ENCODE data around the gene GADD45B.

The GADD45B gene

DNA sequence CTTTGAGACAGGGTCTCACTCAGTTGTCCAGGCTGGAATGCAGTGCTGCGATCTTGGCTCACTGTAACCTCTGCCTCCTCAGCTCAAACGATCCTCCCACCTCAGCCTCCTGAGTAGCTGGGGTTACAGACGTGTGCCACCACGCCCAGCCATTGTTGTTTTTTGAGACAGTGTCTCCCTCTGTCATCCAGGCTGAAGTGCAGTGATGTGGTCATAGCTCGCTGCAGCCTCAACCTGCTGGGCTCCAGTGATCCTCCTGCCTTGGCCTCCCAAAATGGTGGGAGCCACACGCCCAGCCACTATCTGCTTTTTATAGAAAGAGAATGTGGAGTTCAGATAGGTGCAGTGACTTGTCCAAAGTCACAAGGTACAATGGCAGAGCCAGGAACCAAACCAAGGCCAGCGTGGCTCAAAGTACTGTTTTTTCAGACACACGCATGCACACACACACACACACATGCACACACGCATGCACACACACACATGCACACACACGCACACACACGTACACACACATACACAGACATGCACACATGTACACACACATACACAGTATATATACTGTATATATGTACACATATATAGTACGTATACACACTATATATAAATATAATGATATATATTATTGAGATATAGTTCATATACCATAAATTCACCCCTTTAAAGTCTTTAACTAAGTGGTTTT, 6.6 kb downstream of the GADD45B start:
- Histone ChIP-seq H3K9ac (ENCODE audit: low read length) (no peak overlapping the region), H3K9me3 (ENCODE audit: insufficient read depth, low read length) (peaks cover 19% of the 10 kb centered on the region; the same call in 1 of the 2 replicates), H3K4me2 (ENCODE audit: low read depth, low read length, poor library complexity, severe bottlenecking) (no peak overlapping the region), H3K27ac (ENCODE audit: low read depth, low read length) (no peak overlapping the region), H3K9me2 (replicated peaks; ENCODE audit: insufficient read depth, low read length) (no peaks in the 10 kb centered on the region), H3K79me2 (ENCODE audit: insufficient read depth, low read length) (peaks cover 4% of the 10 kb centered on the region; the same call in 1 of the 2 replicates), H3K27me3 (ENCODE audit: low read length) (no peaks in the 10 kb centered on the region), H4K20me1 (ENCODE audit: low read depth, low read length) (no peaks in the 10 kb centered on the region), H3K36me3 (ENCODE audit: low read length) (no peaks in the 10 kb centered on the region), H3K4me3 (ENCODE audit: insufficient read depth, low read length, poor library complexity, severe bottlenecking) (no peak overlapping the region), H3F3A (ENCODE audit: insufficient read depth) (peaks cover 5% of the 10 kb centered on the region; the same call in 1 of the 2 replicates), H2AFZ (ENCODE audit: low read depth, low read length, severe bottlenecking) (no peak overlapping the region)
- TF ChIP-seq, protein P1, sequence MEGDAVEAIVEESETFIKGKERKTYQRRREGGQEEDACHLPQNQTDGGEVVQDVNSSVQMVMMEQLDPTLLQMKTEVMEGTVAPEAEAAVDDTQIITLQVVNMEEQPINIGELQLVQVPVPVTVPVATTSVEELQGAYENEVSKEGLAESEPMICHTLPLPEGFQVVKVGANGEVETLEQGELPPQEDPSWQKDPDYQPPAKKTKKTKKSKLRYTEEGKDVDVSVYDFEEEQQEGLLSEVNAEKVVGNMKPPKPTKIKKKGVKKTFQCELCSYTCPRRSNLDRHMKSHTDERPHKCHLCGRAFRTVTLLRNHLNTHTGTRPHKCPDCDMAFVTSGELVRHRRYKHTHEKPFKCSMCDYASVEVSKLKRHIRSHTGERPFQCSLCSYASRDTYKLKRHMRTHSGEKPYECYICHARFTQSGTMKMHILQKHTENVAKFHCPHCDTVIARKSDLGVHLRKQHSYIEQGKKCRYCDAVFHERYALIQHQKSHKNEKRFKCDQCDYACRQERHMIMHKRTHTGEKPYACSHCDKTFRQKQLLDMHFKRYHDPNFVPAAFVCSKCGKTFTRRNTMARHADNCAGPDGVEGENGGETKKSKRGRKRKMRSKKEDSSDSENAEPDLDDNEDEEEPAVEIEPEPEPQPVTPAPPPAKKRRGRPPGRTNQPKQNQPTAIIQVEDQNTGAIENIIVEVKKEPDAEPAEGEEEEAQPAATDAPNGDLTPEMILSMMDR (IDR thresholded peaks at IDR 0.05; ENCODE audit: insufficient read depth, low read length, poor library complexity, severe bottlenecking), result no peak
- no peak for TF ChIP-seq EZH2phosphoT487 (conservative IDR thresholded peaks at IDR 0.05; ENCODE audit: low read length)

DNA sequence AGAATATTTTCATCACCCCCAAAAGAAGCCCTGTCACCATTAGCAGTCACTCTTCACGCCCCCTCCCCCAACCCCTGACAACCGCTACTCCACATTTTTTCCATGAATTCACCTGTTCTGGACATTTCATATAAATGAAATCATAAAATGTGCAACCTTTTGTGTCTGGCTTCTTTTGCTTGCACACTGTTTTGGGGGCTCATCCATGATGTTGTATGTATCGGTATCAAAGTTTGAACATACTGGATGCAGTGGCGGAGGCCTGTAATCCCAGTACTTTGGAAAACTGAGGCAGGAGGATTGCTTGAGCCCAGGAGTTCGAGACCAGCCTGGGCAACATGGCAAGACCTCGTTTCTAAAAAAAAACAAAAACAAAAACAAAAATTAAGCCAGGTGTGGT, 7.2 kb downstream of the GADD45B start:
- no peak overlapping the region for H3K4me2 ChIP-seq (ENCODE audit: low read depth, low read length, poor library complexity, severe bottlenecking)
- H3K79me2 ChIP-seq (ENCODE audit: insufficient read depth, low read length), result no peaks in the 10 kb centered on the region
- no peaks in the 10 kb centered on the region for H4K20me1 ChIP-seq (ENCODE audit: low read depth, low read length)
- no peaks in the 10 kb centered on the region for H3K9me2 ChIP-seq (replicated peaks; ENCODE audit: insufficient read depth, low read length)
- H3K36me3 ChIP-seq (ENCODE audit: low read length), result no peaks in the 10 kb centered on the region
- H3K9me3 ChIP-seq (ENCODE audit: insufficient read depth, low read length), result peaks cover 19% of the 10 kb centered on the region; the same call in 1 of the 2 replicates
- H3K9ac ChIP-seq (ENCODE audit: low read length), result no peak overlapping the region
- no peak overlapping the region for H3K4me3 ChIP-seq (ENCODE audit: insufficient read depth, low read length, poor library complexity, severe bottlenecking)
- no peak overlapping the region for H3K27ac ChIP-seq (ENCODE audit: low read depth, low read length)
- H3F3A ChIP-seq (ENCODE audit: insufficient read depth), result peaks cover 1% of the 10 kb centered on the region; the same call in 1 of the 2 replicates
- H2AFZ ChIP-seq (ENCODE audit: low read depth, low read length, severe bottlenecking), result no peak overlapping the region
- no peak for TF ChIP-seq EZH2phosphoT487 (conservative IDR thresholded peaks at IDR 0.05; ENCODE audit: low read length)
- TF ChIP-seq, protein P1 (IDR thresholded peaks at IDR 0.05; ENCODE audit: insufficient read depth, low read length, poor library complexity, severe bottlenecking), result no peak
- H3K27me3 ChIP-seq (ENCODE audit: low read length), result no peaks in the 10 kb centered on the region

DNA sequence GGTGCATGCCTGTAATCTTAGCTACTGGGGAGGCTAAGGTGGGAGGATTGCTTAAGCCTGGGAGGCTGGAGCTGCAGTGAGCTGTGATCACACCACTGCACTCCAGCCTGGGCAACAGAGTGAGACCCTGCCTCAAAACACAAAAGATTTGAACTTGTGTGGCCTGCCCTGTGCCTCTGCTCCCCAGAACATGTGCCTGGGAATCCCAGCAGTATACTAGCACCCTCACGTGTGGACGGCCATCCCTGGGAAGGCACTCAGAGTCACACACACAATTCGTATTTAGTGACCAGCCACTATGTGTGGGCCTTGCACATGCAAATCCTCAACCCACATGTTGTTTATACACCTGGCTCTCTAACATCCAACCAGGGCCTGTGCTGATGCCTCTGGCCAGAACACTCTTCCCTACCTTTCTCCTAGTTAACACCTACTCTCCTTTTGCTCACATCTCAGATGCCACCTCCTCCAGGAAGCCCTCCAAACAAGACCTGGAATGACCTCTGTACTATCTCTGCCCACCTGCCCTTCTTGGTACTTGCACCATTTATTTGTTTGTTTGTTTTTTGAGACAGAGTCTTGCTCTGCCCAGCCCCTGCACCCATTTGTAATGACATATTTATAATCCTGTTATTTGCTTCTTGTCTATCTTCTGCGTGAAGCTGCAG, 7.7 kb downstream of the GADD45B start:
- no peaks in the 10 kb centered on the region for H3K79me2 ChIP-seq (ENCODE audit: insufficient read depth, low read length)
- H3K4me3 ChIP-seq (ENCODE audit: insufficient read depth, low read length, poor library complexity, severe bottlenecking), result no peak overlapping the region
- H3K27ac ChIP-seq (ENCODE audit: low read depth, low read length), result no peak overlapping the region
- H3K9ac ChIP-seq (ENCODE audit: low read length), result no peak overlapping the region
- H3K36me3 ChIP-seq (ENCODE audit: low read length), result no peaks in the 10 kb centered on the region
- no peak overlapping the region for H3K4me2 ChIP-seq (ENCODE audit: low read depth, low read length, poor library complexity, severe bottlenecking)
- no peaks in the 10 kb centered on the region for H4K20me1 ChIP-seq (ENCODE audit: low read depth, low read length)
- peaks cover 19% of the 10 kb centered on the region; the same call in 1 of the 2 replicates for H3K9me3 ChIP-seq (ENCODE audit: insufficient read depth, low read length)
- TF ChIP-seq EZH2phosphoT487 (conservative IDR thresholded peaks at IDR 0.05; ENCODE audit: low read length), result no peak
- TF ChIP-seq, protein P1 (IDR thresholded peaks at IDR 0.05; ENCODE audit: insufficient read depth, low read length, poor library complexity, severe bottlenecking), result no peak
- no peak overlapping the region for H2AFZ ChIP-seq (ENCODE audit: low read depth, low read length, severe bottlenecking)
- no peaks in the 10 kb centered on the region for H3K9me2 ChIP-seq (replicated peaks; ENCODE audit: insufficient read depth, low read length)
- H3K27me3 ChIP-seq (ENCODE audit: low read length), result no peaks in the 10 kb centered on the region
- H3F3A ChIP-seq (ENCODE audit: insufficient read depth), result no peaks in the 10 kb centered on the region; the same call in 1 of the 2 replicates
